ENCODE data around the gene KMT2C.
"Not testable (repeated sequence)": the region's sequence is repeated elsewhere in the genome, so short reads cannot be mapped to it uniquely, and the experiment has no call there.

The KMT2C gene

DNA sequence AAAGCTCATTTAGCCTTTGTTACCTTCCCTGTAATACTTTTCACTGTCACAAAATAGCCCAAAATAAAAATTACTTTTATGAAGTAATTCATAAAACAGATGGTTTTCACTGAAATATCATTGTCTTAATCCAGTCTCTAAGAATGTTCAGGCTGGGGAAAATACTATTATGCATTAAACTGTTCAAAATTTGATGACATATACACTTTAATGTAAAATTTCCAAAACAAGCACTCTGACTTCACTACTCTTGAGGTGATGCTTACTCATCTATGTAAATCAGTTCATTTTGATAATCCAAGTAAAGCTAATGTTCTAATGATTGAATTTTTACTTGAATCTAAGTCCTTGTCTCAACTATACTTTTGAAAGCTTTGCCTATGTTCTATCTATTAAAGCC, 127.9 kb downstream of the KMT2C start:
- DNase-seq (ENCODE audit: low spot score), result no peak

DNA sequence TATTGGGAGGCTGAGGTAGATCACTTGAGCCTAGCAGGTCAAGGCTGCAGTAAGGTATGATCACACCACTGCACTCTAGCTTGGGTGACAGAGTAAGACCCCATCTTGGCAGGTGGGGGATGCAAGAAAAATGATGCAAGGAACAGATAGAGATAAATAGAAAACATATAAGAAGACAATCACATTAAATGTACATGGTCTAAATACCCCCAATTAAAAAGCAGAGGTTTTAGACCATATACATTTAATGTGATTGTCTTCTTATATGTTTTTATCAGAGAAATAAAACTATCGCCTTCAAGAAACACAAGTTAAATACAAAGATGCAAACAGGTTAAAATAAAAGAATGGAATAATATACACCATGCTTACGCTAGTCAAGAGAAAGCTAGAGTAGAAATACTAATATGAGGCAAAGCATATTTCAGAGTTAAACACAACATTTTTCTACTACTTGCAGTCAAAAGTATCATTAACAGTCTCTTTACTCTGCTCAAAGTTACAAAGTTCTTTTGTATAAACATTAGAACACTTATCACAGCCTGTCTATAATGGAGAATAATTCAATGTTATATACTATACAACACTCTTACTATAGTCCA, 136.2 kb downstream of the KMT2C start:
- not testable (repeated sequence) for DNase-seq (ENCODE audit: low spot score)

DNA sequence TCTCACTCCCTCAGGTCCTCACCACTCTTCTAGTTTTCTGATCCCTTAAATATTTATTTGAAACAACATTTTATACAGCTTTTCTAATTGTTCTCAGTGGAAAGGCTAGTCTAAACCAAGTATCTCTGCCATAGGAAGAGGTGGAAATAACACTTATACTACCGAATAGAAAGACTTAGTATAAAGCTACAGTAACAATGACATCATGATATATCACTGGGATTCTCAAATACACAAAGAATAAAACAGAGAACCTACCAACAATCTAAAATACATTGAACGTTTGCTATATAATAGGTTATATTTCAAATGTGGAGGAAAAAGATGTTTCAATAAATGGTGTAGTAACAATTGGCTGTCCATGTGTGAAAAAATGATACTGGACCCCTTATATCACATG, 142.9 kb downstream of the KMT2C start:
- DNase-seq (ENCODE audit: low spot score), result no peak

DNA sequence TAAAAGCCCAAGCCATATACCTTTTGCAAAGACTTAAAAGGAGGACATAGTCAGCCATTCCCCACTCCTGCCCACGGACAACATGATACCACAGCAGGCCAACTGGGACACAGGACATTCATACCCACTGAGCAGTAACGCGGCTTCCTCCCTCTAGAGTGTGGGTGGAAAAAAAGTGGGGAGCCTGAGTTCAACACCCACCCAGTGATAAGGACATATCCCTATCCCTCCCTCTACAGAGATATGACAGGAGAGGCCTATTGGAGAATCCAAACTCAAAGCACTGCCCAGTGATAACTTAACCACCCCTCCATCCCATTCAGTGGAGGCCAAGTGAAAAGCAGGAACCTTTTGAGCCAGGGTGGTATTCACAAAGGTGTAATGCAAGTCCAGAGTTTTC, 148.8 kb downstream of the KMT2C start:
- not testable (repeated sequence) for DNase-seq (ENCODE audit: low spot score)

DNA sequence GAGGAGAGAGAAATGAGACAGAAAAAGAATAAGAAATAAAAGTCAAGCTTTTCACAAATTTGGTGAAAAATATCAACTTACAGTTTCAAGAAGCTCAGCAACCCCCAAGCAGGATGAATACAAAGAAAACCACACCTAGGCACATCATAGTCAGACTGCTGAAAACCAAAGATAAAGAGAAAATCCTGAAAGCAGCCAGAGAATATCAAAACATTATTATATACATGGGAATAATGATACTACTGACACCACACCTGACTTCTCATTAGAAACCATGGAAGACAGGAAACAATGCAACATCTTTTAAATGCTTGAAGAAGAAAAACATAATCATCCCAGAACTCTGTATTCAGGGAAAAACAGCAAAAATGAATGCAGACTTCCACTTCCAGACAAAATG, 149.6 kb downstream of the KMT2C start:
- DNase-seq (ENCODE audit: low spot score), result not testable (repeated sequence)

DNA sequence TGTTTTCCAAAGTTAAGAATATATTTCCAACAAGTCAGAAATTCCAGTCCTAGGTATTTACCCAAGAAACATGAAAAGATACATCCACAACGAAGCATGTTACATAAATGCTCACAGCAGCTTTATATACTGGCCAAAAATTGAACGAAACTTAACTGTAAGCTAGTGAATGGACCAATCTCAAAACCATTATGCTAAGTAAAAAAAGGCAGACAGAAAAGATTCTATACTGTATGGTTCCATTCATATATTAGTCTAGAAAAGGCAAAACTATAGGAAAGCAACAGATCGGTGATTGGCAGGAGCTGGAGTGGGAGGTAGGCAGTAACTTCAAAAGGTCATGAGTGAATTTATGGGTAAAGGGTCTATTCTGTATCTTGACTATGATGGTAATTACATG, 150.8 kb downstream of the KMT2C start:
- not testable (repeated sequence) for DNase-seq (ENCODE audit: low spot score)

DNA sequence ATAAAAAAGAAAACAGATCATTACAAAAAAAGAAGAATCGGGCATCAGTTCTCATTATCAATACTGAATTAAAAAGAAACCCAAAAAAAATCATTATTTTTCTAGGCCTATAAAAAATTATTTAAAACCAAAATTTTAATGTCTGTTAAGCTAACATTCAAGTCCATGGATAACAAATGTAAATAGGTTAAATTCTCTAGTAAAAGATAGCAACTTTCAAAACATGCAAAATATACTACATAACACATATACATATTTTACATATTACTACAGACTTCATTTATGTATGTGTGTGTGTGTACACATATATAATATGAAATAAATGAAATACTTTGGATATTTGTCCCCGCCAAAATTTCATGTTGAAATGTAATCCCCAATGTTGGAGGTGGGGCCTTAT, 158.1 kb downstream of the KMT2C start:
- not testable (repeated sequence) for DNase-seq (ENCODE audit: low spot score)

DNA sequence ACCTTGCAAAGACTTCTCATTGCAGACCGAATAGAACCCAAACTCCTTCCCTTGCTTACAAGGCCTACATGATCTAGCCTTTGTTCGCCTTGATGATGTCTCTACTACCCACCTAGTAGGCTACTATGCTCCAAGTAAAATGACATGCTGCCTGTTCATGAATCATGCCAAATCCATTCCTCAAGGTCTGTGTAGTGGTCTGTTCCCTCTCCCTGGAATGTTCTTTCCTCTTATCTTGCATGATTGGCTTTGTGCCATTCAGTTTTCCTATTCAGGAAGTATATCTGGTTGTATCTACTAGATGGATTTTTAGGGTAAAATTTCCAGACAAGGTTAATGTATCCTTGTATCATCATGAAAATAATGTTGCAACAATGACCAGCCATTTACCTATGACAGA, 165.4 kb downstream of the KMT2C start:
- DNase-seq (ENCODE audit: low spot score), result not testable (repeated sequence)

DNA sequence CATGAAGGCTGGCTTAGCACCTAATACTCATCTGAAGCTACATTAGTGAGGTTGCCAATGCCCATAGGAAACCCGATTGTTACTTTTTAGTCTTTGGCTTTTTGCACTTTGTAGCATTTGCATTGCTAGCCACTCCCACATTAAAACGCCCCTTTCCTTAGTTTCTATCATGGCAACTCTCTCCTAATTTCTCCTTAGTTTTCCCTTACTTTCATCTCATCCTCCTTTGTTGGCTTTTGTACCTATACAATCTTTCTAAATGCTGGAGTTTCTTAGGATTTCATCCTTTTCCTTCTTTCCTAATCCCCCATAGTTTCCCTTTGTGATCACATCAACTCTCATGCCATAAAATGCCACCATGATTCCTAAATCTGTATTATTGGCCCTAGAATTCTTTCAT, 168.9 kb downstream of the KMT2C start:
- not testable (repeated sequence) for DNase-seq (ENCODE audit: low spot score)

DNA sequence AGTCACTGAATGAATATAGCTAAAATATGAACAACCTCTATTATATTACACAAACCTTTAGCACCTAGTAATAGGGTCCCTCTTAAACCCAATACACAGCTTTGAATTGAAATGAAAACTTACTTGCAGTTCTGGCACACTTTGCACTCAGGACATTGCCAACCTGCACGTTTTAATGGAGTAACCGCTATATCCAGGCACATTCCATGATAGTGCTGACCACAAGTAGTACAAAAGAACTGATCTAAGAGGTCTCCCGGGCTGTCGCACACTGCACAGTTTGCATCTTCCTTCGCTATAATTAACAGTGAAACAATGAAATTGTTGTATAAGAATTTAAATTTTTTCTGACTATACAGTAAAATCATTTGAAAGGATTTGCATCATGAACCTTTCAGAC, 170.9 kb downstream of the KMT2C start:
- DNase-seq (ENCODE audit: low spot score), result not testable (repeated sequence)

DNA sequence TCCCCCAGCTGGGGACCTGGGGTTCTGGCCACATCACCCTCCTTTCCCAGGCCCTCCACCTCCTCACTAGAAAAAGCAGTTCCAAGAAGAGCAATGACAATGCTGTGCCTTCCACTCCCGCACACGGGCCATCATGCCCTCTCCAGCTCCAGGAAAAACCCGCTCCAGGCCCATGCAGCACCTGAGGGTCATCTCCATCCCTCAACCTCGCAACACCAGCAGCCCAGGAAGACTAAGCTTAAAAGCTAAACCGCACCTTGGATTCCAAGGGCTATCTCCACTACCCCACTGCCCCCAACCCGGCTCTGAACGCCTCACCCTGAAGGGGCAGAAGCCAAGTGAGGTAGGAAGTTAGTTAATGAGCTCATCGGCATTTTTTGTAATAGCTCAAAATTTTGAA, 173.7 kb downstream of the KMT2C start:
- not testable (repeated sequence) for DNase-seq (ENCODE audit: low spot score)

DNA sequence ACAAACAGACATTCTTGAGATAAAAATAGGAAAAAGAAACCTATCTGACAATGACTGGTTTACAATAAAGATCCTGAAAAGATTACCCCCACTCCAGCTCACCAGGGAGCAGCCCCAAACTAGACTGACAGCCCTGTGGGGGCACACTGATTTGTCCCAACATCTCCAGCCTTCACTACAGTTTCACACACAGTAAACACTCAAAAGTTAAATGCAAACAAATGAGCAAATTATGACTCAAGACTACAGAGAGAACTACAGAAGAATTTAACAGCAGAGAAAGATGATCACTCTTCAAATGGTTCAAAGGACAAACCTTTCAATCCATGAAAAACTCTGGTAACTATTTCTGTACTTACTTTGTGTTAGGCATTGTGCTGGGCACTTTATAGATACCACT, 176.2 kb downstream of the KMT2C start:
- DNase-seq (ENCODE audit: low spot score), result not testable (repeated sequence)

DNA sequence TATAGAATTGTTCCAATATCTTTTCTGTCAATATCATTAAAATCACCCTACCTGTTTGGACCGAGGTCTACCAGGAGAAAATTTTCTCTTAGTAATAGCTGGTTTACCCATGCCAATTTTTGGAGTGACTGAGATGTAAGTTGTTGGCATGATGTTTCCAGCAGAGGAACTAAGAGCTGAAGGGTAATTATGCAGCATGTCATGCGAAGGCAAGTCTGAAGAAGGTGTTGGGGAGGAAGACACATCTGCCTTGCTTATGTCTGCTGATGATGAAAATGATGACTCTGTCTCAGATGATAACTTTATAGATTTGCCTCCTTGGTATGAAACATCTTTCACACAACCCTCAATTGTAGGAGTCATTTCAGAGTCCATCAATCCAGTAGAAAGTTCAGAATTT, 188.0 kb downstream of the KMT2C start:
- not testable (repeated sequence) for DNase-seq (ENCODE audit: low spot score)

DNA sequence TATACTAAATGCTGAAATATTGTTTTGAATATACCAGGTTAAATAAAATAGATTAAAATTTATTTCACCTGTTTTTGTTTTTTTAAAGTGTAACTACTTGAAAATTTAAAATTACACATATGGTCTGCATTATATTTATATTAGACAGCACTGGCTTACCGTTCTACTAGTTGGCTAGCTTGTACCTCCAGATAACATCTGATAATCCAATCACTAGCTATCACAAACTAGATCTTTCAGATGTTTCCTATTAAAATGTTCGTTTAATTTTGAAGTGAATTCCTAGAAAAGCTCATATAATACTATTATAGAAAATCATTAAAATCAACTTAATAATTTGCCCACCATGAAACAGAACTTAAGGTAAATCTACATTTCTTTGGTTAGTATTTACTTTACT, 190.4 kb downstream of the KMT2C start:
- not testable (repeated sequence) for DNase-seq (ENCODE audit: low spot score)

DNA sequence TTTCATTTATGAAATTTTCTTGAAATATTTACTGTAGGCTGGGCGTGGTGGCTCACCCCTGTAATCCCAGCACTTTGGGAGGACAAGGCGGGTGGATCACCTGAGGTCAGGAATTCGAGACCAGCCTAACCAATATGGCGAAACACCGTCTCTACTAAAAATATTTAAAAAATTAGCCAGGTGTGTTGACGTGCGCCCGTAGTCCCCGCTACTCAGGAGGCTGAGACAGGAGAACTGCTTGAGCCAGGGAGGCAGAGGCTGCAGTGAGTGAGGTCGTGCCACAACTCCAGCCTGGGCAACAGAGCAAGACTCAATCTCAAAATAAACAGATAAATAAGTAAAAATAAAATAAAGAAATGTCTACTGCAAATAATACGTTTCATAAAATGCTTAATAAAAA, 192.3 kb downstream of the KMT2C start:
- not testable (repeated sequence) for DNase-seq (ENCODE audit: low spot score)

DNA sequence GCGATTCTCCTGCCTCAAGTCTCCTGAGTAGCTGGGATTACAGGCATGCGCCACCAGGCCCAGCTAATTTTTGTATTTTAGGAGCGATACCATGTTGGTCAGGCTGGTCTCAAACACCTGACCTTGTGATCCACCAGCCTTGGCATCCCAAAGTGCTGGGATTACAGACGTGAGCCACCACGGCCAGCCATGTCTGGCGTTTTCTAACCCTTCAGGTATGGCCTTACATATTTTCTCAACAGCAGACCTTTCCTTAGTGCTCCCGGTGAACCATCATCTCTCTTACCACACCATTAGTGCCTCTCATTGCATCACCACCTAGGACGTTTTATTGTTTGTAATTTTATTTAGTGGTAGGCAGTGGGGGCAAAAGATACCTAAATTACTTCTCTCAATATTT, 194.5 kb downstream of the KMT2C start:
- not testable (repeated sequence) for DNase-seq (ENCODE audit: low spot score)

DNA sequence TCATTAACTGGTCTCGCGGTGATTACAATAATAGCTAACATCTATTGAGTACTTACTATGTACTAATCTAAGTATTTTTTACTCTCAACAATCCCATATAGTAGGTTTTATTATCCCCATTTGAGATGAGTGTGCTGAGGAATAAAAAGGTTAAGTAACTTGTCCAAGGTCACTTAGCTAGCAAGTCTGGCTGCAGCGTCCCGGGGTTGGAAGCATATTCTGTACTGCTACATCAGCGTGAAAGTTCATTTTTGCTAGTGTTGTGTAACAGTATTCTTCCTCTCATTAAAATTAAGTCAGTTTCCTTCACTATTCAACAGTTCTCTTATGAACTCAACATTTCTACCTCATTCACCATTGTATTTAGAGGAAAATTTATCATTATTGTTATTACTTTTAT, 199.5 kb downstream of the KMT2C start:
- DNase-seq (ENCODE audit: low spot score), result not testable (repeated sequence)

DNA sequence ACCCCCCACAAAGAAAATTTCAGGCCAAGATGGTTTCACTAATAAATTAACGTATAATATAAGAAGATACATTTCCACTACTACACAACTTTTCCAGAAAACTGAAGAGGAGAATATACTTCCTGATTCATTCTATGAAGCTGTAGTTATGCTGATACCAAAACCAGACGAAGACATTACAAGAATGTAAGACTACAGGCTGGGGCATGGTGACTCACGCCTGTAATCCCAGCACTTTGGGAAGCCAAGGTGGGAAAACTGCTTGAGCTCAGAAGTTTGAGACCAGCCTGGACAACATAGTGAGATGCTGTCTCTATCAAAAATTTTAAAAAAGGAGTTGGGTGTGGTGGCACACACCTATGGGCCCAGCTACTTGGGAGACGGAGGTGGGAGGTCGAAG, 201.4 kb downstream of the KMT2C start:
- DNase-seq (ENCODE audit: low spot score), result not testable (repeated sequence)

DNA sequence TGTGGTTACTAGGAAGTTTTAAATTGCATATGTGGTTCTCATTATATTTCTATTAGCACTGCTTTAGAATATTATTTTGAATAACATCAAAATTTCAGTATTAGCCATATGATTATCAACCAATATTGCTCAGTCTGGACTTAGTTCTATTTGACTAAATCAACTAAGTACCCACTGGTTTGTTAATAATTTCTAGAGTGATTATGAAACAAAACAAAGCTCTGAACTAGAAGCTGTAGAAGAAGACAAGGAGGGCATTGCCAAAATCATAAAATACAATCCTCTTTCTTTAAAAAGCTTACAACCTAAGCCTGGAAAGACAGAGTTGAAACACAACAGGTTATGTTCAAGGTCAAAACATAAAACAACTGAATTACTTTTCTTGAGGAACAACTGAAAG, 204.7 kb downstream of the KMT2C start:
- no peak for DNase-seq (ENCODE audit: low spot score)

DNA sequence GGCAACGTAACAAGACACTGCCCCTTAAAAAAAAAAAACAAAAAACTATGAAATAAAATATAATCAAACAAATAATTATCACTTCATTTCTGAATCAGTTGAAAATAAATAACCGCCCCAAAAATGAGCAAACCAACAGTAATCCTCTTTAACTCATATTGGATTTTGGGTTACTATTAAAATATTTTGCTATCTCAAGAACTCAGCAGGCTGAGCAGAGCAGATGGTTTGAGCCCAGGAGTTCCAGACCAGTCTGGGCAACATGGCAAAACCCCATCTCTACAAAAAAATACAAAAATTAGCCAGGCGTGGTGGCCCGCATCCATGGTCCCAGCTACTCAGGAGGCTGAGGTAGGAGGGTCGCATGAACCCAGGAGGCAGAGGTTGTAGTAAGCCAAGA, 216.2 kb downstream of the KMT2C start:
- not testable (repeated sequence) for DNase-seq (ENCODE audit: low spot score)

DNA sequence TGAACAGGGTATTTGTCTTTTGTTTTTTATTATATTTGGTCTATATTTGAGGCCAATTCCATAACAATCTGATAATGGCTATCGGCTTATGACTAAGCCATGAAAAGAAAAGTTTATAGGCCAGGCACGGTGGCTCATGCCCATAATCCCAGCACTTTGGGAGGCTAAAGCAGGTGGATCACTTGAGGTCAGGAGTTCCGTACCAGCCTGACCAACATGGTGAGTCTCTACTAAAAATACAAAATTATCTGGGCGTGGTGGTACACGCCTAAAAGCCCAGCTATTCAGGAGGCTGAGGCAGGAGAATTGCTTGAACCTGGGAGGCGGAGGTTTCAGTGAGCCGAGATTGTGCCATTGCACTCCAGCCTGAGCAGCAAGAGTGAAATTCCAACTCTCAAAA, 227.0 kb downstream of the KMT2C start:
- not testable (repeated sequence) for DNase-seq (ENCODE audit: low spot score)

DNA sequence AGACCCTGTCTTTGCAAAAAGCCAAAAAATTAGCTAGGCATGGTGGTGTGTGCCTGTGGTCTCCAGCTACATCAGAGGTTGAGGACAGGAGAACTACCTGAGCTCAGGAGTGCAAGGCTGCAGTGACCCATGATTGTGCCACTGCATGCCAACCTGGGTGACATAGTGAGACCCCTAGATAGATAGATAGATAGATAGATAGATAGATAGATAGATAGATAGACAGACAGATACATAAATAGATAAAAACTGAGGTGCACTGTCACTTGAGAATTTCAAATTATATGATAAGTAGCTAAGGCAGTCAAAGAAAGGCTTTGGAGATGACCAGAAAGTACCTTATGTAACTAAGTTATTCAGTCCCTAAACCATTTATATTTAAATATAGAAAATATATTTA, 231.4 kb downstream of the KMT2C start:
- not testable (repeated sequence) for DNase-seq (ENCODE audit: low spot score)

DNA sequence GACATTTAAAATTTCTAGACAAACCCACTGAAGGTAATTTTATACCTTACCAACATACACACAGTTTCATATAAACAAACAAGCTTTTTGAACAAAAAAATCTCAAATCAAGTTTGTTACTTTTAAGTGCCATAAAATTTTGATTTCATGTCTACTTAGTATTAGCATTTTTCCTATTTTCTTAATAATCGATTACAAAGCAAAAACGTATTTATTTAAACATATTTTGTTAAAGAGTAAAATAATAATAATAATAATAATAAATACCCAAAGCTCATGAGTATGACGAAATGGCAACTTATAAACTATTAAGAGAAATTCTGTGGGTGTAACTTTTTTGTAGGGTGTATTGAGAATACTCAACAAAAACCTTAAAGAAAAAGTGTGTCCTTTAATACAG, 232.7 kb downstream of the KMT2C start:
- no peak for DNase-seq (ENCODE audit: low spot score)

DNA sequence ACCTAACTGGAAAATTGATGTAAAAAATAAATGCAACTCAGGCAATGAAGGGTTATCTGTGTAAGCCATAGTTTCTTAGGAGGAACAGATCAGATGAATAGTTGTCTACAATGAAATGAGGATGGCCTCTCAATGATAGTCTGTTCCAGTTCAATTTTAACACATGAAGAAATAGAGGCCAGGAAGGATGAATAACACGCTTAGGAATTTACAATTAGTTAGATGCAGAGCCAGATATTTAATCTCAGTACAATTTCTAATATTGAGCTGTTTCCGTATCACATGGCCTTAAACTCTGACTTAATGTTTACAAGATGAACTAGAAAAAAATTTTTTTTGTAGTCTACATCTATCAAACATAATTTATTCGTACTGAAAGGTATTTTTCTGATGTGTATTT, 233.7 kb downstream of the KMT2C start:
- DNase-seq (ENCODE audit: low spot score), result no peak

DNA sequence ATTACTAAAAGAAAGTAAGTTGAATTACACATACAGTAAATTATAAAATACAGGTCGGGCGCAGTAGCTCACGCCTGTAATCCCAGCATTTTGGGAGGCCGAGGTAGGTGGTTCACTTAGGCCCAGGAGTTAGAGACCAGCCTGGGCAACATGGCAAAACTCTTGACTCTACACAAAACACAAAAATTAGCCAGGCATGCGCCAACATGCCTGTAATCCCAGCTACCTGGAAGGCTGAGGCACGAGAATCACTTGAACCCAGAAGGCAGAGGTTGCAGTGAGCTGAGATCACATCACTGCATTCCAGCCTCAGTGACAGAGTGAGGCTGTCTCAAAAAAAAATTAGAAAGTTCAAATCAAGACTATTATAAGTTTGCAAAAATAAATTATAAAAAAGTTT, 235.4 kb downstream of the KMT2C start:
- DNase-seq (ENCODE audit: low spot score), result no peak
